HG02763 (cell line): Measurements from ENCODE around the gene TIMM44.

ENCODE experiments used
- ATAC-seq: cut with Tn5 transposase; IDR thresholded peaks from one replicate; pipeline ENCODE4 v1.9.1; 2021; ENCODE audit warnings: mild to moderate bottlenecking, moderate library complexity; ENCODE audit not compliant: unreplicated experiment

Gene TIMM44

DNA sequence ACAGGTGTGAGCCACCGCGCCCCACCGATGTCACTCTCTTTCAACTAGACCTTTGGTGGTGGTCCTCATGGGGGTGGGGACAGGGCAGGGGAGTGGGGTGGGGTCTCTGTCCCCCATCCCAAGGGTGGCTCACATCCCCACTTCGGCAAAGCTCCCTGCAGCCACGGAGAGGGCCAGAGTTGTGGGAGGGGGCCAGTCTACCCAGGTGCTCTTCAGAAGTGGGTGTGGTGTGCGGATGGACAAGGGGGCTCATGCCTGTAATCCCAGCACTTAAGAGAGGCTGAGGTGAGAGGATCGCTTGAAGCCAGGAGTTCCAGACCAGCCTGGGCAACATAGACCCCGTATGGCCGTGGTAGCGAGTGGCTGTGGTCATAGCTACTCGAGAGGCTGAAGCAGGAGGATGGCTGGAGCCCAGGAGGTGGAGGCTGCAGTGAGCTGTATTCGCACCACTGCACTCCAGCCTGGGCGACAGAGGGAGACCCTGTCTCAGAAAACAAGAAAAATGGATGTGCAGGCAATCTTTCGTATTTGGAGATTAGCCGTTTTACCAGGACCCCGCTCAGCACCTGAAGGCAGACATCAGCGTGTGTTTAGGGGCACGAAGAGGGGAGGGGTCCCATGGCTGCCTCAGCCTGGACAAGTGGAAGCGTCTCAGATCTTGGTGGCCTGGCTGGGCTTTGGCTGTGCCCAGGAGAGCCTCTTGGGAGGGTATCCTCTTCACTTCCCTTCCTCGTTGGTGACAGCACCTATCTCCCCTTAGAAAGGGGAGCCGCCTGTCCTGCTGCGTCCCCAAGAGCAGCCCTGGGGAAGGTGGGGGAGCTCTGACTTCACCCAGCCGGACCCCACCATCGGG is 28.0 kb downstream of the TIMM44 start:
- ATAC-seq, result no peak

- ATAC-seq, result no peak
These were observed 28.8 kb downstream of the TIMM44 start, which contains the start of gene TGFBR3L for GRCh38 chr19:7914598-7915045. TSS of gene TGFBR3L (plus strand) at chr19:7914830.

- no peak for ATAC-seq
These were observed 29.4 kb downstream of the TIMM44 start for GRCh38 chr19:7914099-7914498.

DNA sequence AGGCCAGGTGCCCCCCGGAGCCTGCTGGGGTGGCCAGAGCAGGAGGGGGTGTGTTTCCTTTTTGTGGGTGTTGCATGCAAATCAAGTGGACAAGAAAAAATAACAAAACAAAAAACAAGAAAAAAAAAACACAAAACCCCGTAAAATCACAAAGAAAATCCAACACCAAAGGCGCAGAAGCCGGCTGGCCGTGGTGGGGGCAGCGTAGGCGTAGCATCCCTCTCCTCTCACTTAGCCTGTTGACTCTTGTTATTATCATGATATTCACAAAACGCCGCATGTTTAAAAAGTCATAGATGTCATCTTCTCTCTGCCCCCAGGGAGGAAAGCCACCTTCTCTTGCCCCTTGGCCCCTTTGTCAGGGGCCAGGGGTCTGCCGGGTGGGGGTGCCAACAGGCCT is 29.8 kb downstream of the TIMM44 start:
- ATAC-seq, result no peak

- no peak for ATAC-seq
These were observed 30.5 kb downstream of the TIMM44 start for GRCh38 chr19:7912697-7913564.

- ATAC-seq, result no peak
These were observed 31.2 kb downstream of the TIMM44 start for GRCh38 chr19:7912144-7912696.

DNA sequence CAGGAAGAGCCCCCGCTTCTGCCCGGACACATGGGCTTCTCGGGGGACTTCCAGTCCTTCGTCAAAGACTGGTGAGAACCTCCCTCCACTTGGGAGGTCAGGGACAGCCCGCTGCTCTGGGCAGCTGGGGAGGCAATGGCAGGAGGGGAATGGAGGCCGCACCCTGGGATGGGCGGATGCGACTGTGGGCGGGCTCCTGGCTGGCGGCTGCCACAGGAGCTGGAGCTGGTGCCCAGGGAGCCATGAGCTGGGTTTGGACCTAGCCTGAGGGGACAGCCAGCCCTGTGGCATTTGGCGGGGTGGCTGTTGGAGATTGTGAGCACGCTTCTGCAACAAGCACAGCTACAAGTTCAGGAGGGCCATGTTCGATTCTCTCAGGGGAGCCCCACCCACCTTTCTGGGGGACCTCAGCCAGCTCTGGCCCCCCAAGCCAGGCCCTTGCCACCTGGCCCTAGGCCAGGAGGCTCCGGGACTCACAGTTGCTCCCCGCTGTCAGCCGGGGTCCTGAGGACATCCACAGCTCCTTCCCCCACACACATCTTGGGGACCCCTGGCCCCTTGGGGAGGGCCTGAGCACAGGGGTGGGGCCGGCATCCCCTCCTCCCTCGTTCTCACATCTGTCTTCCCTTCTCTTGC is 31.8 kb downstream of the TIMM44 start:
- ATAC-seq, result no peak

GRCh38 chr19:7910321-7911161 is 32.9 kb downstream of the TIMM44 start:
- ATAC-seq, result no peak

GRCh38 chr19:7909471-7910067 is 33.9 kb downstream of the TIMM44 start:
- no peak for ATAC-seq

DNA sequence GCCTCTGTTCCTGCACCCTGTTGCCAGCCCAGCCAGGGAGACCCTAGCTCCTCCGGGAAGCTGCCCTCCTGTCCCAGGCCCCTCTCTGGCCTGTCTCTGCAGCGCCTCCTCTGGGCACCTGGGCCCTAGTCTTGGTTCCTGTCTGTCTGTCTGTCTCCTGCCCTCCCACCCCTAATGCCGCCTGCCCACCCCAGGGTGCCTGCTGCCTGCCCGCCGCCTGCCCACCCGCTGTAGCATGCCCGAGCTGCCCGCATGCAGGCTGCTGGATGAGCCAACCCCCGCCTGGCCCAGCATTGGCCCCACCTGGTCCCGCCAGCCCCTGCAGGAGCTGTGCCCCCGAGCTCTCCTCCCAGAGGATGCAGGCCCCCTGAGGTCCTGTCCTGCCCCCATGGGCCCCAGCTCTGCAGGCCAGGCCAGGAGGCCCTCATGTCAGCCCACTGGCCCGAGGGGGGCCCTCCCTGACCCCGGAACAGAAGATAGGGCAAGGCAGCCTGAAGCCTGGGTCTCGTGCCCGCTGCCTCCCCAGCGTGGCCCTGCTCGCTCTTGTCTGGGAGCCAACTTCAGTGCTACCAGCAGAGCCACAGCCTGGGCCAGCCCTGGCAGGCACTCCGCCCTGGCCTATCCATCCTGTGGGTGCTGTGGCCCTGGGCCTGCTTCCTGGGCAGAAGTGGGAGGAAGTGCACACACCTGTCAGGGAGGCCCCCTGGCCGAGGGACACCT is 34.6 kb downstream of the TIMM44 start:
- no peak for ATAC-seq

DNA sequence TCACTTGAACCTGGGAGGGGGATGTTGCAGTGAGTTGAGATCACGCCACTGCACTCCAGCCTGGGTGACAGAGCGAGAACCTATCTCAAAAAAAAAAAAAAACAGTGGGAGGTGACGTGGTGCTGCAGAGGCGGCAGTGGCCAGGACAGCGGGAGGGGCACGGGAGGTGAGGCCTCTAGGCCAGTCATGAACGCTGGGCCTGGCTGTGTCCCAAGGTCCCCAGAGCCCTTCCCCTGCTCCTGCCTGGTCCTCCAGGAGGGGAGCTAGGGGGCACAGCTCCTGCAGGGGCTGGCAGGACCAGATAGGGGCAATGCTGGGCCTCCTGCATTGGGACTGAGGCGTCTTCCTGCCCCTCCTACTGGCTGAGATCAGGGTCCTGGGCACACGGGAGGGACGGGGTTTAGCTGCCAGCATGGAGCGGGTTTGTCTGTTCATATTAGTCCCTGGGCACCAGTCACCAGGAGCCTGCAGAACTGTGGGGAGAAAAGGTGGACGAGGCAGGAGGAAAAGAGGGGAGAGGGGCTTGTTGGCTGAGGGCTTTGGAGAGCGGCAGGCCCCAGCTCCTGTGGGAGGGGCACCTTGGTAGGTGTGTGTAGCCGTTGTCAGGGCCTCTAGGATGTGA is 35.3 kb downstream of the TIMM44 start:
- no peak for ATAC-seq

- ATAC-seq, result no peak
These were observed 35.9 kb downstream of the TIMM44 start for GRCh38 chr19:7907544-7907943.

- no peak for ATAC-seq
These were observed 36.3 kb downstream of the TIMM44 start for GRCh38 chr19:7907122-7907521.

DNA sequence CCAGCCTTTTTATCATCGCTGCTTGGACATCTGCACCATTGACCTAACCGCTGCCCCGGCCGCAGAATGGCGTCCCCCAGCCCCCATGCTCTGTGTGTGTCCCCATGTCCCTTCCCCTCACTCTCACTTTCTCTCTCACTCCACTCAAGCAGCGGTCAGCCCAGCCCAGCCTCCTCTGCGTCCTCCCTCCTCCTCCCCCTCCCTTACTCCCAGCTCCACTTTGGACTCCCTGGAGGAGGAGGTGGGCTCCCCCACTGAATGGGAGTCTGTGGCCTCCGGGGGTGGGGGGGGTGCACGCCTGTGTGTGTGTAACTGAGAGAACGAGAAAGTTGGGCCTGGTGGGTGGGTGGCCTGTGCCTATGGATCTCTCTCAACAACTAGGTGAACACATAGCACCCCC is 37.6 kb downstream of the TIMM44 start:
- no peak for ATAC-seq

GRCh38 chr19:7905268-7905667 is 38.2 kb downstream of the TIMM44 start:
- ATAC-seq, result no peak

DNA sequence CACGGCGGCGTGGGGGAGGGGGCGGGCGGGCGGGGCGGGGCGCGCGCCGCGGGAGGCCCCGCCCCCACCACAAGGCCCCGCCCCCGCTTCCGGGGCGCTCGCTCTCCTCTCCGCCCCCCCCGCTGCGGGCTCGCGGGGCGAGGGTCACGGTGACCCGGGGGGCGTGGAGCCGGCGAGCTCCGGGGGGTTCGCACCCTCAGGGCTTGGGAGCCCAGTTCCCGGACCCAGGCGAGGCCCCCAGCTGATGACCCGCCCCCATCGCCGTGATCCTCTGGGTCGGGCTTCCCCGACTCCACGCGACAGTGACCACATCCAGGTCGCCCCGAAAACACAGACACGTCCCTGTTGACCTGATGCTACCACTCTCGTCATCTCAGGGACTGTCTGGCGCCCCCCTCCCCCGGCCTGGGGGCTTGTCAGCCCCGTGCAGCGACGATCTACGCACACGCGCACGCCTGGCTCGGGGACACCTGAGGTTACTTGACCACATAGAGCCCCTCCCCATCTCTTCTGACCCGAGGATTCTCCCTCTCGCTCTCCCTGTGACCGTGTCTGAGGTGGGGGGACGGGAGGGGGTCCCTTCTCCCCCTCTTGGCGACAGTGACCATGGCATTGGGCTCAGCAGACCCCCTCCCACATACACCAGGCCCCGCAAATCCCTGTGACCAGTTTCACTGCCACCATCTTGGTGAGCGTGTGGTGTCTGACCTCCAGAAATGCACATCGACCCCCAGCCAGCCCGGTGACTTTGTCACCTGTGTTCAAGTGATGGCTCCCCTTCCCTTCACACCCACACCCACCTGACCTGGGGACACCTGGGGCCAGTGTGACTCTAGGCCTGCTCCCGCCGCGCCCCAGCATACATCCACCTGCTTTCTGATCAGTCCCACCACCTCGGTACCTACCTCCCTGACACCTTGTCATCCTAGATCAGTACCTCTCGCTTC is 39.1 kb downstream of the TIMM44 start:
- peak; percentile 31 for ATAC-seq

- peak; percentile 90 for ATAC-seq
These were observed 40.0 kb downstream of the TIMM44 start, which contains the start of gene MAP2K7 for GRCh38 chr19:7903244-7904073. TSS of gene MAP2K7 (plus strand) at chr19:7903877. CDS start at chr19:7903945, 68 bp downstream.
